SK-N-MC (cell line): ENCODE measurements around the gene ZNF774.

Source experiments
- EZH2 ChIP-seq: fragments of 200-600 bp; sonication (generic); IDR thresholded peaks from one replicate; pipeline ENCODE4 v1.6.1; 2017; ENCODE audit warnings: antibody characterized with exemption
- FOXP2 ChIP-seq: optimal IDR thresholded peaks from 2 replicates; pipeline ENCODE3; 2011; ENCODE audit warnings: mild to moderate bottlenecking, moderate library complexity; ENCODE audit not compliant: insufficient read depth; ENCODE audit errors: extremely low read length, control extremely low read depth
- POLR2AphosphoS5 ChIP-seq: IDR thresholded peaks from 2 replicates; pipeline ENCODE4 v1.6.1; 2012; ENCODE audit warnings: mild to moderate bottlenecking, low read depth, low read length, borderline replicate concordance

- TF ChIP-seq EZH2 (no peak), POLR2AphosphoS5 (no peak), FOXP2 (no peak)
Measured at GRCh38 chr15:90305932-90306331, 46.2 kb upstream of the ZNF774 start.
